IPS-15b (cell line): ENCODE measurements around the gene PFKFB4.

ENCODE experiments used
- H3K27me3 ChIP-seq: one replicate; pipeline ENCODE4 v1.6.1; 2013; ENCODE audit warnings: low read length; ENCODE audit not compliant: control insufficient read depth, insufficient read depth
- H3K36me3 ChIP-seq: one replicate; pipeline ENCODE4 v1.6.1; 2013; ENCODE audit warnings: low read length; ENCODE audit not compliant: control insufficient read depth, insufficient read depth
- H3K4me1 ChIP-seq: one replicate; pipeline ENCODE4 v1.6.1; 2013; ENCODE audit warnings: mild to moderate bottlenecking, low read length; ENCODE audit not compliant: control insufficient read depth, insufficient read depth
- H3K4me3 ChIP-seq: one replicate; pipeline ENCODE4 v1.5.1; 2013; ENCODE audit warnings: low read depth, low read length
- H3K9ac ChIP-seq: one replicate; pipeline ENCODE4 v1.6.1; 2013; ENCODE audit warnings: low read depth, mild to moderate bottlenecking, low read length
- H3K9me3 ChIP-seq: one replicate; pipeline ENCODE4 v1.6.1; 2013; ENCODE audit warnings: mild to moderate bottlenecking, low read length; ENCODE audit not compliant: control insufficient read depth, insufficient read depth

Gene PFKFB4

DNA sequence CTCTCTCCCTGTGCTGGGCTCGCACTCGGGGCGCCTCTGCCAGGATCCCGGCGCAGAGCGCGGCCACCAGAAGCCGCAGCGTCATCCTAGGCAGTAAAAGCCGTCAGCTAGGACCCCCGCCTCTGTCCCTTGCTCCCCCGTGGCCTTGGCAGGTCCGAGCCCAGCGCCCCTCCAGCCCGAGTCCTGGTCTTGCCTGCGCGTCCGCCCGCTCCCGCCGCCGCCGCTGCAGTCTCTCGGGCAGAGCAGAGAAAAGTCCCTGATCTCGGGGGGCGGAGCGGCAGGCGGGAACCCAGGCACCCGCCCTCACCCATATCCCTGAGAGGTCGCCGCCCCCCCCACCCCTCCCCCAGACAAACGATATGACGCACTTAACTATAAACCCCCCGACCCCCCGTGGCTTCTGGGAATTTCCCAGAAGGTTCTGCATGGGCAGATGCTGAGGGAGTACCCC lies 38.5 kb upstream of the PFKFB4 start, which contains the start of gene COL7A1:
Gene COL7A1 (minus strand): TSS at position 255 of the 451 bp plus-strand sequence. CDS start 170 bp downstream, at position 85.
- Histone ChIP-seq H3K4me1 (peaks cover 9% of the 10 kb centered on the region), H3K4me3 (peak within 1 kb of the TSS; percentile 53), H3K9me3 (no peaks in the 10 kb centered on the region), H3K9ac (peak within 1 kb of the TSS; percentile 56), H3K27me3 (no peaks in the 10 kb centered on the region), H3K36me3 (peaks cover 61% of the 10 kb centered on the region)

GRCh38 chr3:48594417-48595049 lies 37.9 kb upstream of the PFKFB4 start:
- Histone ChIP-seq H3K9ac (peak overlapping the region; percentile 56), H3K4me3 (peak overlapping the region; percentile 53), H3K27me3 (no peaks in the 10 kb centered on the region), H3K9me3 (no peaks in the 10 kb centered on the region), H3K36me3 (peaks cover 56% of the 10 kb centered on the region), H3K4me1 (peaks cover 9% of the 10 kb centered on the region)

- peaks cover 54% of the 10 kb centered on the region for H3K36me3 ChIP-seq
- H3K27me3 ChIP-seq: no peaks in the 10 kb centered on the region
- H3K4me3 ChIP-seq: no peak overlapping the region
- peaks cover 9% of the 10 kb centered on the region for H3K4me1 ChIP-seq
- no peaks in the 10 kb centered on the region for H3K9me3 ChIP-seq
- H3K9ac ChIP-seq: no peak overlapping the region
Observed at GRCh38 chr3:48593337-48593736, 36.7 kb upstream of the PFKFB4 start.

DNA sequence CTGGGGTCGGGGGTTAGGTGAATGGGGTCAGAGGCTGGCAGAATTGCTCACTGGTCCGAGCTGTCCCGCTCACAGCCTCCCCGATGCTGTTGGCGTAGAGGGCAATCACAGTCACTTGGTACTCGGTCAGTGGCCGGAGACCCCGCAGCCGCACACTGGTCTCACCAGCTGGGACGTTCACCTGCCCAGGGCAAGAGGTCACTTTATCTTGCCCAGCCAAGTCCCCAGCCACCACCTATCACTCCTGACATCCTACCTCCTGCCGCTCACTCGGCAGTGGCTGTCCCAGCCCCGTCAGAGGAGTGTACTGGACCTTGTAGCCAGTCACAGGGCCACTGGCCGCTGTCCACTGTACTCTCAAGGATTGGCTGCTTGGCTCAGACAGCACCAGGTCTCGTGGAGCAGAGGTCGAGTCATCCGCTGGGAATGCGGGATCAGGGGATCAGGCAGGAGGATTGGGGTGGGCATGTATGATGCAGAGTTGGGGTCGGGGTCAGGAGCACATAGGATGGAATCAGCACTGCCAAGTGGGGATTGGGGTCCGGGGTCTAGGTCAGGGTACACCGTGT lies 36.0 kb upstream of the PFKFB4 start:
- H3K9me3 ChIP-seq: no peaks in the 10 kb centered on the region
- no peak overlapping the region for H3K4me3 ChIP-seq
- H3K27me3 ChIP-seq: no peaks in the 10 kb centered on the region
- peaks cover 9% of the 10 kb centered on the region for H3K4me1 ChIP-seq
- H3K36me3 ChIP-seq: peaks cover 53% of the 10 kb centered on the region
- no peak overlapping the region for H3K9ac ChIP-seq

DNA sequence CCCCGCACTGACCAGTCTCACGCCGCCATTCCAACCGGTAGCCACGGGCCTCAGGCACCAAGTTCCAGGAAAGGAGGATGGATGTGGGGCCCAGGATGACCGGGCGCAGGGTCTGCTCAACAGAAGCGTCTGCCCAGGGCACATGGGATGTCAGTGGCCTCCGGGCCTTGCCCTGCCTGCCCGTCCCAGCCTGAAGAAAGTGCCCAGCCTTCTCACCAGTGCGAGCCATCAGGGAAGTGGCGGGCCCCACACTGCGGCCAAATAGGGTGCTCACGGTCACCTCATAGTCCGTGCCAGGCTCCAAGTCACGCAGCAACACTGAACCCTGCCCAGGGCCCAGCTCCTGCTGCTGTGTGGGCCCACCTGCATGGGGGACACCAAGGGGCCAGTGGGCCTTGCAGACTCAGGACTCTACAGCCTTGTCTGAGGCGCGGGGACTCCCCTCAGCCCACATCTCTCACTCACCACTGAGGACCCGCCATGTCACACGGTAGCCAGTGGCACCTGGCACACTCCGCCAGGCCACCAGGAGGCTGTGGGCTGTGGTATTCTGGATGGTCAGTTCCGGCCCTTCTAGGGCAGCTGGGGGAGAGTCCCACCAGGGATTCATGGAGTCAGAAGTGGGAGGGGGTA lies 35.4 kb upstream of the PFKFB4 start:
- Histone ChIP-seq H3K4me1 (peaks cover 9% of the 10 kb centered on the region), H3K9ac (no peak overlapping the region), H3K27me3 (no peaks in the 10 kb centered on the region), H3K4me3 (no peak overlapping the region), H3K36me3 (peaks cover 57% of the 10 kb centered on the region), H3K9me3 (no peaks in the 10 kb centered on the region)

DNA sequence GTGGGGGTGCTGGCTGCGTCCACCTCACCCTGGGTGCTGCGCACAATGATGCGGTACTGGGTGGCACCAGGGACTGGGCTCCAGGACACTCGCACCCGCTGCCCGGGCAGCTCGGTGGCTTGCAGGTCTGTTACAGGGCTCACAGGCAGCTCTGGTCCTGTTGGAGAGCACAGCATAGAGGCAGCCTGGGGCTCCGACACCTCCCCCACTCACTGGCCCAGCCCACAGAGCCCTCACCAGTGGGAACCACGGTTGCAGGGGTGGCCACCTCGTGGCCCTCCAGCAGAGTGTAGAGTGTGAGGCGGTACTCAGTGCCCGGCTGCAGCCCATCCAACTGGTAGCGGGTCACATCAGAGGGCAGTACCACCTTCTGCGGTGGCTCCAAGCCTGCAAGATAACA lies 34.8 kb upstream of the PFKFB4 start:
- H3K36me3 ChIP-seq: peaks cover 62% of the 10 kb centered on the region

GRCh38 chr3:48588230-48588629 lies 31.6 kb upstream of the PFKFB4 start:
- Histone ChIP-seq H3K9ac (no peak overlapping the region), H3K4me3 (no peak overlapping the region), H3K4me1 (no peaks in the 10 kb centered on the region), H3K9me3 (no peaks in the 10 kb centered on the region), H3K36me3 (peaks cover 78% of the 10 kb centered on the region), H3K27me3 (no peaks in the 10 kb centered on the region)

More for the DNA sequence above, 34.8 kb upstream of the PFKFB4 start:
- Histone ChIP-seq H3K27me3 (no peaks in the 10 kb centered on the region), H3K9ac (no peak overlapping the region), H3K9me3 (no peaks in the 10 kb centered on the region), H3K4me1 (peaks cover 9% of the 10 kb centered on the region), H3K4me3 (no peak overlapping the region)

GRCh38 chr3:48587686-48588085 lies 31.1 kb upstream of the PFKFB4 start:
- H3K4me1 ChIP-seq: no peaks in the 10 kb centered on the region
- no peaks in the 10 kb centered on the region for H3K9me3 ChIP-seq
- no peak overlapping the region for H3K9ac ChIP-seq
- no peaks in the 10 kb centered on the region for H3K27me3 ChIP-seq
- H3K36me3 ChIP-seq: peaks cover 78% of the 10 kb centered on the region
- no peak overlapping the region for H3K4me3 ChIP-seq

DNA sequence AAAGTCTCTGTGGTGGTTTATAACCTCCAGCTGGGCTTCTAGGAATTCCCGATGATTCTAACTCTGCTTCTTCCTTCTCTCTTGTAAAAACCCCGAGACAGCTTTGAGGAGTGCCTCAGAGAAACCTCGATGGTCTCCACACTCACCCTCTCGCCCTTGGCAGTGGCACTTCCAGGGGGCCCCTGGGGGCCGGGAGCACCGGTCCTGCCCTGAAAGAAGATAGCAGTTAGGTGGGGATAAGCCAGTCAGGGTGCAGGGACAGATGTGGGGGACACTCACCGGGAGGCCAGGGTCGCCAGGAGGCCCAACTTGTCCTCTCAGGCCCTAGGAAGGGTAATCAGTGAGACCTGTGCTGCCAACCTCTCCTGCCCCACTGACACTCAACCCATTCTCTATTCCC lies 28.8 kb upstream of the PFKFB4 start:
- Histone ChIP-seq H3K9me3 (no peaks in the 10 kb centered on the region), H3K36me3 (peaks cover 72% of the 10 kb centered on the region), H3K27me3 (no peaks in the 10 kb centered on the region), H3K9ac (no peak overlapping the region), H3K4me1 (no peaks in the 10 kb centered on the region), H3K4me3 (no peak overlapping the region)

DNA sequence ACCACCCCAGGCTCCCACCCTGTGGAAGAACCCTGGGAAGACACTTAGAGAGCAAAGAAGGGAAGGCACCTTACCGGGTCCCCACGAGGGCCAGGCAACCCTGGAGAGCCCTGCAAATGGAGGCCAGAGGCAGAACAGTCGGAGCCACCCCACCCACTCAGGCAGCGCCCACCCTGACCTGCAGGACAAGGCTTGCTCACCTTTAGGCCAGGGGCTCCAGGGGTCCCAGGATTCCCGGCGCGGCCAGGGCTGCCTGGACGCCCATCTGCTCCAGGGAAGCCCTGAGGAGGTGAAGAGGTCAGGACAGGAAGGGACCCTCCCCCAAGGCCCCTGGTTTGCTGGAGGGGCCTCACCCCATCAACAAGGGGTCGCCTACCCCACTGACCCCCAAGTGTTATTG lies 28.2 kb upstream of the PFKFB4 start:
- Histone ChIP-seq H3K9ac (no peak overlapping the region), H3K4me3 (no peak overlapping the region), H3K27me3 (no peaks in the 10 kb centered on the region), H3K4me1 (no peaks in the 10 kb centered on the region), H3K36me3 (peaks cover 71% of the 10 kb centered on the region), H3K9me3 (no peaks in the 10 kb centered on the region)

DNA sequence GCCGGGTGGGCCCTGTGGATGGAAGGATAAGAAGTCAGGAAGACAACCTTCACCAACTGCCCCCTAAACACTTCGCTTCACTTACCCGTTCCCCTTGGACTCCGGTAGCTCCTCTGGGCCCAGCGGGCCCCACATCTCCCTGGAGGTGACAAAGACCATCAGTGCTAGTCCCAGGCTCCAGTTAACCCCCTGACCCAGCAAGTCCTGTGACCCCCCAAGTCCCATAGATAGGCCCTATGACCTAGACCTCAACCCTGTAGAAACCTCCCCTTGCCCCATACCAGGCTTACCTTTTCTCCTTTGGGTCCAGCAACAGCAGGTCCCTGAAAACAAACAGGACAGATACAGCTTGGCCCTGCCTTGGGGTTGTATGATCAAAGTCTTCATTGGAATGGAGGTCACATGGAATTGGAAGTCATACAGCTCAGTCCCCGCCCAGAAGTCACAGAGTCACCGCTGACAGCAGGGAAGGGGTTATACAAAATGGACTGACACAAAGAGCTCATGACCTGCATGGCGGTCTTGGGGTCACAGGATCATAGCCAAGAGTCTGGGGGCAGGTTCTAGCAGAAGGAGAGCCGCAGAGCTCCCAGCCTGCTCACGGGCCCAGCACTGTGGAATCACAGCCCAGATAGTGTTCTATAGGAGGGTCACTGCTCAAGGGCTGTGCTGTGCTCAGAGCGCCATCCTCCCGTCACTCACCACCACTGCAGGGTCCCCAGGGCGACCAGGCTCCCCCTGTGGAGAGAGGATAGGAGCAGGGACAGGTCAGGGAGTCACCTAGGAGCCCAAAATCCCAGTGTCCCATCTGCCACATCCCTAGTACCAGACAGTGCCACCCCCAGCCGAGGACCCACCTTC lies 25.2 kb upstream of the PFKFB4 start:
- Histone ChIP-seq H3K9ac (no peak overlapping the region), H3K4me3 (no peak overlapping the region), H3K27me3 (no peaks in the 10 kb centered on the region), H3K36me3 (peaks cover 72% of the 10 kb centered on the region), H3K4me1 (no peaks in the 10 kb centered on the region), H3K9me3 (no peaks in the 10 kb centered on the region)
